ENCODE measurements around the gene ETNPPL.

The ETNPPL gene

GRCh38 chr4:108762559-108763225 lies at the start of gene ETNPPL:
ETNPPL (minus strand) TSS chr4:108763053; CDS start chr4:108762898, 155 bp downstream.
- DNase-seq (ENCODE audit: low read depth, low spot score), result no peak
- no peak within 1 kb of the TSS for H3K27ac ChIP-seq

DNA sequence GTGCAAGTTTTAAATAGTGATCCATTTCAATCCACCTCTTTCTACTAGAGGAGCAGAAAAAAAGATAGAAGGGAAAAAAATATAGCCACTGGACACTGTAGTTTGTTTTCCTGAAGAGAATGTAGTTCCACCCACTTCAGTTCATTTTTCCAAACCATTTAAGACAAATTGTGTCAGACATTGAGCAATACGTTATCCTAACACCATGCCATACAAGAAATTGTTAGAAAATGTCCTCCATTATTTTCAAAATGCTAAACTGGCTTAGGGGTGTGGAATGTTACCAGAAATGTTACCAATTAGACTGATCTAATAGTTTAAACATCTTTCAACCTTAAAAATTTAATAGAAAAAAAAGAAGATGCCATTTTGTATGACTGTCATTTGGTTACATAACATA lies 48.6 kb upstream of the ETNPPL start:
- DNase-seq (ENCODE audit: low read depth, low spot score), result no peak
- no peak overlapping the region for H3K27ac ChIP-seq

DNA sequence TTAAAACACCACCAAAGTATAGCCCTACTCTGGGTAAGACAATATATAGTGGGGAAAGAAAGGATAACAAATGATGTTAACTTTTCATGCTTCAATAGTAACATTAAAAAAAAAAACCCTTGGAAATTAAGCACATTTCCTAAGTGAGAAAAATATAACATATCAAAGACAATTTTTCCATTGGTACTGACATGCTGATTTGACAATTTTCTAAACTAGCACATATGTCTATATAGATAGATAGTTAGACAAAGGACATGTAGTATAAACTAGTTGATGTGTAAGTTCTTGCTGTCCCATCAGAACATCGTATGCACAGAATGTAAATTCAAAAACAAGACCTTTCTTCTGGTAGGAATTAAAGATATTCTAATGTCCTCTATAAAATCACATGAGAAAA lies 47.2 kb upstream of the ETNPPL start:
- no peak overlapping the region for H3K27ac ChIP-seq
- no peak for DNase-seq (ENCODE audit: low read depth, low spot score)

GRCh38 chr4:108804648-108805273 lies 41.9 kb upstream of the ETNPPL start:
- DNase-seq (ENCODE audit: low read depth, low spot score), result no peak

GRCh38 chr4:108799306-108799705 lies 36.5 kb upstream of the ETNPPL start:
- no peak for DNase-seq (ENCODE audit: low read depth, low spot score)
- no peak overlapping the region for H3K27ac ChIP-seq

More at GRCh38 chr4:108804648-108805273, 41.9 kb upstream of the ETNPPL start:
- no peak overlapping the region for H3K27ac ChIP-seq

- no peak for DNase-seq (ENCODE audit: low read depth, low spot score)
- no peak overlapping the region for H3K27ac ChIP-seq
These were observed 33.3 kb upstream of the ETNPPL start for GRCh38 chr4:108796173-108796572.

- H3K27ac ChIP-seq, result no peak overlapping the region
- DNase-seq (ENCODE audit: low read depth, low spot score), result no peak
These were observed 32.9 kb upstream of the ETNPPL start for GRCh38 chr4:108795733-108796132.

- no peak overlapping the region for H3K27ac ChIP-seq
- no peak for DNase-seq (ENCODE audit: low read depth, low spot score)
These were observed 31.3 kb upstream of the ETNPPL start for GRCh38 chr4:108794136-108794535.

GRCh38 chr4:108793415-108793814 lies 30.6 kb upstream of the ETNPPL start:
- no peak for DNase-seq (ENCODE audit: low read depth, low spot score)
- no peak overlapping the region for H3K27ac ChIP-seq

- no peak overlapping the region for H3K27ac ChIP-seq
- DNase-seq (ENCODE audit: low read depth, low spot score), result no peak
These were observed 25.9 kb upstream of the ETNPPL start for GRCh38 chr4:108788731-108789130.

- H3K27ac ChIP-seq, result no peak overlapping the region
- DNase-seq (ENCODE audit: low read depth, low spot score), result no peak
These were observed 24.9 kb upstream of the ETNPPL start for GRCh38 chr4:108787724-108788123.

GRCh38 chr4:108787106-108787505 lies 24.3 kb upstream of the ETNPPL start:
- no peak overlapping the region for H3K27ac ChIP-seq
- DNase-seq (ENCODE audit: low read depth, low spot score), result no peak

DNA sequence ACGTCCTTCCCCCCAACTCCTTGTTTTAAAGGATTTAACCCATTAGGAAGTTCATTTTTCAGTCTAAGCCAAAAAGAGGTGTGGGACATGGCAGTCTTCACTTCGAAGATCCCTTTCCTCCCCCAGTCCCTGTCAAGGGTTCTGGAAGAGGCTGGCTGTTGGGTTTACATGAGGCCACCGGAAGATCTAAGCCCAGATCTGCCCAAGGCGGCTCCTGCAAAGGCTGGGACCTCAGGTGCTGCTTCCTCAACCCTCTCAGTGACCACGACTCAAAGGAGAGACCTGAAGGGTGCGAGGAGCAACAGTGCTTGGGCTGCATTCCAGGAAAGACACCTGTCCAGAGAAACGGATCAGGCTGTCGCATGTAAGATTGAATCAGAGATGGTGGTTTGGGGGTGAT lies 23.5 kb upstream of the ETNPPL start:
- no peak for DNase-seq (ENCODE audit: low read depth, low spot score)
- H3K27ac ChIP-seq, result no peak overlapping the region

DNA sequence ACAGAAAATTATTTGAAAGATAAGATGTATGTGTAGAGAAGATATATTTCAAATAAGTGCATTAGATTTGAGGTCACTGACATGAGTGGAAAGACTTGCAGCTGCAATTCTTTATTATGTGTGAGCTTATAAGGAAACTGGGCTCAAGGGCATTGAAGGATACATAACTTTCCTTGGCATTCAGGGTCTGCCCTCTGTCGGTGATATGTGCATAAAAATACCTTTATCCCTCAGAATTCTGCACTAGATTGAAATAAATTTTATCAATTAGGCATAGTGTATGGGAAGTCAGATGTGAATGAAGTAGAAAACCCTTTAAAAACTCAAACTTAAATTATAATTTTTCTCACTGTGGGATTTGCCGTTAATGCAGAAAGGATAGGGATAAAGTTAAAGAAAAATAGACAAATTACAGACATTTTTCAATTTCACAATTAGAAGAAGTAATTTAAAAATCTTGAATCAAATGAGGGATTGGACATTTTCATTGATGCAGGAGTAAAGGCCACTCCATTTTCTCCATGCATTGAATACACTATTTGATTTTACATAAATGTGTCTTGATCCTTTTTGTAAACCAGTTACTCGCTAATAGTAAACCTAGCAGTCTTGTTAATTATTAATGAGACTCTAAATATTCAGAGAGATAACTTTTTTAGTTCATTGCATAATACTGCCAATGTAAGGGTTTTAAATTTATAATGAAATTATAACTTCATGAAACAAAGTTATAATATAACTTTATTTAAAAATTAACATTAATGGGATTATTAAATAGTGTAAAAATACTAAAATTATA lies 21.0 kb upstream of the ETNPPL start:
- no peak for DNase-seq (ENCODE audit: low read depth, low spot score)
- H3K27ac ChIP-seq, result no peak overlapping the region

GRCh38 chr4:108779958-108780357 lies 17.1 kb upstream of the ETNPPL start:
- no peak overlapping the region for H3K27ac ChIP-seq

DNA sequence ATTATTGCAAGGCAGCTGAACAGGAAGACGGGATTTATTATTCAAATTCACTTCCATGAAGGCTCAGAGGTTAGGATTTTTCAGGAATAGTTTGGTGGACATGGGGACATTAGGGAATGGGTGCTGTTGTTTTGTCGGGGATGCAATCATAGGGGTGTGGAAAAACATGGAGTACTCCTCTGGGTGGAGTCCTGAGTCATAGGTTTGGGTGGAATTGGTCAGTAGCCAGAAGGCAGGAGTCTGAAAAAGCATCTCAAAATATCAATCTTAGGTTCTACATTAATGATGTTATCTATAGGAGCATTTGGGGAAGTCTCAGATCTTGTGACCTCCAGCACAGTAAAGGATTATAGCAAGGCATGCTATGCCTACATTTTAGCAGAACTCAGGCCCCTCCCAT lies 14.5 kb upstream of the ETNPPL start:
- no peak overlapping the region for H3K27ac ChIP-seq
- no peak for DNase-seq (ENCODE audit: low read depth, low spot score)

More at GRCh38 chr4:108779958-108780357, 17.1 kb upstream of the ETNPPL start:
- DNase-seq (ENCODE audit: low read depth, low spot score), result no peak

- DNase-seq (ENCODE audit: low read depth, low spot score), result no peak
- no peak overlapping the region for H3K27ac ChIP-seq
These were observed 13.1 kb upstream of the ETNPPL start for GRCh38 chr4:108775921-108776320.

DNA sequence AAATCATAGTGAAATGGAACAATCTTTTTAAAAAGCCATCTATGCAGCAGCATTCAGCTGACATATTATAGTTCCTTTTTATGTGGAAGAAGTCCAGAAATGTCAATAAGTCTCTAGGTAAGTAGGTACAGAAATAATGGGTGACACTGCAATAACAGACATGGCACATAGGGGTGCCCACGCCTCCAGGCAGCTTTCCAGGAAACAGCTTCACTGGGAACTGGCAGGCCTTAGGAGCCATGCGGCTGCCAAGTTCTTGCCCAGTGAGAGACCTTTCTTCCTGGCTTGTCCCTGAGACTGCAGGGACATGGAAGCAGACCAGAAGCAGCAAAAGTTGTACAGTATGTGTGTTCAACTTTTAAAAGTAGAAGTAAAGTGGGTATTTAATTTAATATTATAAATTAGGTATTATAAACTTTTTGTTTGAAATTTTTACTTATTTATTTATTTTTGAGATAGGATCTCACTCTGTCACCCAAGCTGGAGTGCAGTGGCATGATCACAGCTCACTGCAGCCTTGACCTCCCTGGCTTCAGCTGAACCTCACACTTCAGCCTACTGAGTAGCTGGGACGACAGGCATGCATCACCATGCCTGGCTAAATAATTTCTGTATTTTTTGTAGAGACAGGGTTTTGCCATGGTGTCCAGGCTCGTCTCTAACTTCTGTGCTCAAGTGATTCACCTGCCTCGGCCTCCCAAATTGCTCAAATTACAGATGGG lies 12.1 kb upstream of the ETNPPL start:
- DNase-seq (ENCODE audit: low read depth, low spot score), result peak; percentile 3
- H3K27ac ChIP-seq, result no peak overlapping the region

GRCh38 chr4:108772402-108772801 lies 9.5 kb upstream of the ETNPPL start:
- no peak overlapping the region for H3K27ac ChIP-seq
- DNase-seq (ENCODE audit: low read depth, low spot score), result no peak

GRCh38 chr4:108766058-108766457 lies 3.2 kb upstream of the ETNPPL start:
- DNase-seq (ENCODE audit: low read depth, low spot score), result no peak
- no peak overlapping the region for H3K27ac ChIP-seq

DNA sequence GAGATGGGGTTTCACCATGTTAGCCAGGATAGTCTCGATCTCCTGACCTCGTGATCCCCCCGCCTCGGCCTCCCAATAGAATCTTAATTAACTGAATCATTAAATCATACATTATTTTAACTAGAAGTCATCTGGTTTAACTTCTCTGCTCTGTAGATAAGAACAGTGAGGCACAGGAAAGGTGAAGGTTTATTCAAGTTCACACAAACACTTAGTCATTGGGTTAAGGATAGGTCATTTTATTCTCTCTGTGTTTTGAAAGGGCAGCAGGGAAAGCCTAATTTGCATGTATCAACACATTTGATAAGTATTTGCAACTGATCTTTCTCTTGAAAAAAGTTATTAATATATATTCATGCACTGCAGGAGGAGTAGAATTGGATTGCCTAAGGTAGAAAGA lies 1.1 kb upstream of the ETNPPL start:
- DNase-seq (ENCODE audit: low read depth, low spot score), result no peak
- H3K27ac ChIP-seq, result no peak overlapping the region

Measured in epithelial cell of prostate (primary cell).